HepG2 (cell line): ENCODE results near the gene TFPI. TPM values are rescaled to one million over a fixed set of nuclear protein-coding genes. Genes with fewer than 3 reads are reported as not detected.
A peak's percentile ranks its signal among the peaks of the same experiment; 100 is the strongest.

ENCODE experiments used
- ATAC-seq: fragments of 200-7000 bp; cut with Tn5 transposase; 3 replicates; pipeline ENCODE4 v1.9.1; 2020; ENCODE audit warnings: mild to moderate bottlenecking, moderate library complexity
- BruUV-seq: library from RNA; stranded (reverse); fragments of 400-500 nt; replicated peaks from 2 replicates; lab custom pipeline; 2021; lab: Mats Ljungman, UMichigan
- CTCF ChIA-PET: fragments of 300-600 bp; formaldehyde crosslinking; extraction: SDS; loops from one replicate; lab custom pipeline; 2021; ENCODE audit warnings: low total read pairs, inconsistent platforms, low intra/inter-chr PET ratio; lab: Yijun Ruan, JAX
- POLR2A ChIA-PET: fragments of 350-600 bp; sonication (Branson Sonifier 250); formaldehyde crosslinking; loops from one replicate; lab custom pipeline; 2020; ENCODE audit warnings: antibody characterized with exemption, inconsistent platforms; lab: Yijun Ruan, JAX
- DNase-seq: peaks from one replicate; pipeline ENCODE4 v3.0.0-alpha.2; 2015; ENCODE audit warnings: low spot score
- FAIRE-seq: peaks from 3 replicates; lab custom pipeline; 2011; peaks lifted over from hg19 to GRCh38; lab: Jason Lieb, UNC
- H2AFZ ChIP-seq: one replicate; pipeline ENCODE4 v1.6.1; 2011; ENCODE audit warnings: low read length, inconsistent platforms
- H3K27ac ChIP-seq: fragments of 300-600 bp; 3 replicates; pipeline ENCODE4 v1.8.0; 2011; ENCODE audit warnings: mixed run types, mild to moderate bottlenecking, mixed read lengths, low read length, inconsistent platforms; ENCODE audit not compliant: insufficient read depth; ENCODE audit errors: extremely low read length
- H3K27me3 ChIP-seq, 2 experiments: fragments of 200-600 bp in 1 of 2; 2 replicates in 1 of 2; 3 replicates in 1 of 2; pipeline versions ENCODE4 v1.6.0 to v1.8.0; 2011; ENCODE audit warnings: low read length in 2 of 2, mild to moderate bottlenecking in 2 of 2, moderate library complexity in 2 of 2, inconsistent platforms in 1 of 2; ENCODE audit not compliant: insufficient read depth in 2 of 2, control insufficient read depth in 1 of 2
- H3K36me3 ChIP-seq, 2 experiments: fragments of 200-600 bp in 1 of 2; replicated peaks in 1 of 2; 2 replicates in 1 of 2; 3 replicates in 1 of 2; pipeline versions ENCODE4 v1.5.1 to v1.8.0; 2011; ENCODE audit warnings: low read length in 2 of 2, inconsistent platforms in 1 of 2; ENCODE audit not compliant: insufficient read depth in 2 of 2, control insufficient read depth in 1 of 2
- H3K4me1 ChIP-seq: 2 replicates; pipeline ENCODE4 v1.5.1; 2012; ENCODE audit warnings: low read length, inconsistent platforms; ENCODE audit not compliant: insufficient read depth
- H3K4me2 ChIP-seq: 2 replicates; pipeline ENCODE4 v1.6.0; 2011; ENCODE audit warnings: low read depth, low read length, inconsistent platforms
- H3K4me3 ChIP-seq, 3 experiments: fragments of 200-600 bp in 1 of 3; sonication (generic), shearing (Covaris generic) in 1 of 3; replicated peaks in 1 of 3; 2 replicates each; pipeline ENCODE4 v1.5.1; 2011 to 2016; ENCODE audit warnings: low read length in 3 of 3, inconsistent platforms in 2 of 3, low read depth in 2 of 3, mild to moderate bottlenecking in 2 of 3, control low read depth in 1 of 3, mixed read lengths in 1 of 3; ENCODE audit not compliant: insufficient read depth in 1 of 3
- H3K79me2 ChIP-seq: one replicate; pipeline ENCODE4 v1.6.1; 2011; ENCODE audit warnings: low read length, inconsistent platforms; ENCODE audit not compliant: insufficient read depth
- H3K9ac ChIP-seq: 2 replicates; pipeline ENCODE4 v1.6.0; 2011; ENCODE audit warnings: mild to moderate bottlenecking, low read depth, low read length, inconsistent platforms; ENCODE audit not compliant: insufficient read depth
- H3K9me3 ChIP-seq: 2 replicates; pipeline ENCODE4 v1.5.1; 2012; ENCODE audit warnings: mild to moderate bottlenecking, low read length
- H4K20me1 ChIP-seq: 2 replicates; pipeline ENCODE4 v1.6.0; 2011; ENCODE audit warnings: inconsistent platforms, mild to moderate bottlenecking, low read length, moderate library complexity; ENCODE audit not compliant: insufficient read depth
- AFF4 ChIP-seq: sonication (generic); formaldehyde crosslinking; IDR thresholded peaks from 2 replicates; pipeline ENCODE4 v1.4.0; 2020; ENCODE audit warnings: missing genetic modification reagents
- CEBPB ChIP-seq: IDR thresholded peaks from 2 replicates; pipeline ENCODE4 v1.6.1; 2011; ENCODE audit warnings: low read depth, low read length, improper control_type of control experiment, borderline replicate concordance
- DRAP1 ChIP-seq: IDR thresholded peaks from 2 replicates; pipeline ENCODE4 v1.6.1; 2016; ENCODE audit warnings: missing genetic modification reagents, missing compliant biosample characterization
- FUBP1 ChIP-seq: sonication (generic); formaldehyde crosslinking; IDR thresholded peaks from 2 replicates; pipeline ENCODE4 v1.5.1; 2020; ENCODE audit warnings: missing genetic modification reagents, mild to moderate bottlenecking, borderline replicate concordance
- GATAD2A ChIP-seq: IDR thresholded peaks from 2 replicates; pipeline ENCODE4 v1.6.1; 2016
- HMG20B ChIP-seq: conservative IDR thresholded peaks from 2 replicates; pipeline ENCODE4 v1.6.1; 2016; ENCODE audit warnings: missing genetic modification reagents, missing compliant biosample characterization
- MBD4 ChIP-seq: IDR thresholded peaks from 2 replicates; pipeline ENCODE4 v1.6.1; 2012; ENCODE audit warnings: low read length, inconsistent platforms, borderline replicate concordance
- NCOA2 ChIP-seq: sonication (generic); formaldehyde crosslinking; IDR thresholded peaks from 2 replicates; pipeline ENCODE4 v1.8.0; 2022; ENCODE audit warnings: inconsistent platforms
- NFIC ChIP-seq: IDR thresholded peaks from 2 replicates; pipeline ENCODE4 v1.6.1; 2012; ENCODE audit warnings: mild to moderate bottlenecking, low read length, inconsistent platforms
- POLR2AphosphoS5 ChIP-seq: IDR thresholded peaks from 2 replicates; pipeline ENCODE4 v1.6.1; 2012; ENCODE audit warnings: low read depth, low read length
- RBFOX2 ChIP-seq: fragments of 200-400 bp; formaldehyde crosslinking; IDR thresholded peaks from 2 replicates; pipeline ENCODE4 v1.6.1; 2017; ENCODE audit warnings: low read depth, mild to moderate bottlenecking, low read length
- RBM22 ChIP-seq: fragments of 200-400 bp; formaldehyde crosslinking; optimal IDR thresholded peaks from 2 replicates; pipeline ENCODE3; 2017; ENCODE audit warnings: mild to moderate bottlenecking, low read length, moderate library complexity
- ZFP82 ChIP-seq: sonication (generic); formaldehyde crosslinking; IDR thresholded peaks from 2 replicates; pipeline ENCODE4 v1.5.1; 2020; ENCODE audit warnings: mild to moderate bottlenecking, missing genetic modification reagents, borderline replicate concordance
- ZNF589 ChIP-seq: sonication (generic); formaldehyde crosslinking; conservative IDR thresholded peaks from 2 replicates; pipeline ENCODE4 v1.8.0; 2022; ENCODE audit warnings: mild to moderate bottlenecking, moderate library complexity, missing genetic modification reagents
- ZNF644 ChIP-seq: IDR thresholded peaks from 2 replicates; pipeline ENCODE4 v1.6.1; 2016; ENCODE audit warnings: low read depth
- in situ Hi-C: cut with HindIII; loops from 2 replicates; pipeline ENCODE4 v1.10.0; 2017; ENCODE audit warnings: low pct_unique_long_range_greater_than_20kb; ENCODE audit not compliant: extremely low pct_ligation_motif_present
- intact Hi-C: fragments of 100-400 bp; cut with micrococcal nuclease; formaldehyde crosslinking; loops from one replicate; pipeline ENCODE4 v1.10.0; 2022; ENCODE audit not compliant: unreplicated experiment
- polyA plus RNA-seq, 8 experiments: library from polyadenylated mRNA; depleted of rRNA in 3 of 8; stranded (reverse) in 7 of 8; unstranded in 1 of 8; fragments of >200 nt; fragmentation: Illumina TruSeq in 4 of 8; extraction: Trizol in 4 of 8; gene quantifications; 2 replicates each; pipeline versions ENCODE4 v1.2.1 to v1.2.3, GENCODE V29; 2011 to 2016; ENCODE audit warnings: low read depth in 4 of 8, missing spikeins in 1 of 8, mixed read lengths in 1 of 8; ENCODE audit not compliant: insufficient read depth in 1 of 8
- total RNA-seq, 5 experiments: library from RNA; depleted of rRNA; stranded (reverse); fragments of >200 nt; fragmentation: Illumina TruSeq; extraction: Trizol; gene quantifications; 2 replicates each; pipeline ENCODE4 v1.2.3, GENCODE V29; 2016; ENCODE audit warnings: low read depth in 1 of 5

TFPI gene
- total and polyA plus RNA-seq, 2 of the 13 experiments (the other 11 are each of a cell fraction or from before 2014, with no cell fraction given) = 301 to 436 TPM

GRCh38 chr2:187543488-187543887, 10.7 kb downstream of the TFPI start:
- H2AFZ ChIP-seq = no peak overlapping the region
- POLR2A ChIA-PET = interaction anchor here (1.4 to 2.6 kb wide), 2 partner anchors 30 to 33 kb away, joined by 6 to 10 read pairs; no protein-coding TSS in a partner anchor
- H3K36me3 ChIP-seq = peaks cover 4 to 29% of the 10 kb centered on the region in 2 experiments
- H3K4me1 ChIP-seq = peaks cover 96% of the 10 kb centered on the region
- FAIRE-seq = no peak
- CTCF ChIA-PET = no interaction called here
- H3K9me3 ChIP-seq = no peaks in the 10 kb centered on the region
- no peak overlapping the region for H3K9ac ChIP-seq
- H3K27me3 ChIP-seq = no peaks in the 10 kb centered on the region
- TF ChIP-seq AFF4 (CRISPR knock-in tag) (peak; percentile 69; the same call in 1 of the 2 replicates), ZNF589 (CRISPR knock-in tag) (no peak), NFIC (peak; percentile 22; the same call in 1 of the 2 replicates), ZNF644 (no peak), MBD4 (peak; percentile 48; the same call in 1 of the 2 replicates), HMG20B (CRISPR knock-in tag) (no peak), CEBPB (no peak), FUBP1 (CRISPR knock-in tag) (peak; percentile 87; the same call in 1 of the 2 replicates), RBFOX2 (peak; percentile 30; the same call in 1 of the 2 replicates), DRAP1 (0 out of 2 replicates have a peak, but pooled peaks have one; percentile 30), RBM22 (peak; percentile 68), GATAD2A (CRISPR knock-in tag) (0 out of 2 replicates have a peak, but pooled peaks have one; percentile 10), POLR2AphosphoS5 (peak; percentile 52; the same call in 1 of the 2 replicates), NCOA2 (CRISPR knock-in tag) (0 out of 2 replicates have a peak, but pooled peaks have one; percentile 21), ZFP82 (CRISPR knock-in tag) (peak; percentile 8; the same call in 1 of the 2 replicates)
- H3K4me2 ChIP-seq = peak overlapping the region; percentile 4; the same call in 1 of the 2 replicates
- no peaks in the 10 kb centered on the region for H4K20me1 ChIP-seq
- intact Hi-C loops = no loop called here
- ATAC-seq = no peak
- peak overlapping the region; percentile 85 for H3K27ac ChIP-seq
- no peak overlapping the region for H3K4me3 ChIP-seq
- DNase-seq = no peak
- peaks cover 87% of the 10 kb centered on the region for H3K79me2 ChIP-seq
- BruUV-seq = no TSS peak
- in situ Hi-C loops = loop anchor here (5.0 to 25.0 kb wide), 2 partner anchors 36 to 1894 kb away; partner anchors contain the start of gene WDR75
